Measurements from ENCODE around the gene TMEM252. TPM values are rescaled to one million over a fixed set of nuclear protein-coding genes. Genes with fewer than 3 reads are reported as not detected.

The TMEM252 gene
- total RNA-seq = not detected

GRCh38 chr9:68540712-68541535 is at the start of gene TMEM252:
TMEM252 (minus strand) TSS chr9:68540883; CDS start chr9:68540814, 69 bp downstream.
- no peak for ATAC-seq (ENCODE audit: low read depth)
- POLR2A ChIA-PET = no interaction called here
- Mint-ChIP-seq H3K4me3 (no peak within 1 kb of the TSS), H3K4me1 (no peaks in the 10 kb centered on the region), H3K27me3 (peaks cover 4% of the 10 kb centered on the region), H3K9me3 (no peaks in the 10 kb centered on the region), H3K27ac (no peak within 1 kb of the TSS), H3K36me3 (no peaks in the 10 kb centered on the region)
- no peak for DNase-seq

GRCh38 chr9:68585034-68585761 is 44.5 kb upstream of the TMEM252 start:
- Mint-ChIP-seq H3K9me3 (peaks cover 3% of the 10 kb centered on the region), H3K4me1 (peaks cover 6% of the 10 kb centered on the region), H3K36me3 (no peaks in the 10 kb centered on the region), H3K27me3 (peaks cover 12% of the 10 kb centered on the region), H3K4me3 (no peak overlapping the region), H3K27ac (no peak overlapping the region)
- DNase-seq = no peak
- POLR2A ChIA-PET = no interaction called here
- ATAC-seq (ENCODE audit: low read depth) = no peak

GRCh38 chr9:68584189-68585033 is 43.7 kb upstream of the TMEM252 start:
- DNase-seq (peak; percentile 66), ATAC-seq (ENCODE audit: low read depth) (peak; percentile 98)
- Mint-ChIP-seq H3K27me3 (peaks cover 12% of the 10 kb centered on the region), H3K36me3 (no peaks in the 10 kb centered on the region), H3K4me1 (peaks cover 6% of the 10 kb centered on the region), H3K4me3 (no peak overlapping the region), H3K9me3 (peaks cover 3% of the 10 kb centered on the region), H3K27ac (no peak overlapping the region)
- POLR2A ChIA-PET = no interaction called here

GRCh38 chr9:68581696-68582095 is 41.0 kb upstream of the TMEM252 start:
- peaks cover 6% of the 10 kb centered on the region for H3K4me1 Mint-ChIP-seq
- H3K36me3 Mint-ChIP-seq = no peaks in the 10 kb centered on the region
- no peak overlapping the region for H3K4me3 Mint-ChIP-seq
- DNase-seq = no peak
- no peak overlapping the region for H3K27ac Mint-ChIP-seq
- ATAC-seq (ENCODE audit: low read depth) = no peak
- H3K27me3 Mint-ChIP-seq = peaks cover 12% of the 10 kb centered on the region
- H3K9me3 Mint-ChIP-seq = no peaks in the 10 kb centered on the region
- POLR2A ChIA-PET = interaction anchor here (0.6 kb wide), 1 partner anchor 21 kb away, joined by 3 read pairs; no protein-coding TSS in a partner anchor

GRCh38 chr9:68577774-68578591 is 37.3 kb upstream of the TMEM252 start:
- DNase-seq (no peak), ATAC-seq (ENCODE audit: low read depth) (no peak)
- no peaks in the 10 kb centered on the region for H3K36me3 Mint-ChIP-seq
- POLR2A ChIA-PET = no interaction called here
- no peak overlapping the region for H3K27ac Mint-ChIP-seq
- H3K9me3 Mint-ChIP-seq = no peaks in the 10 kb centered on the region
- H3K27me3 Mint-ChIP-seq = peaks cover 8% of the 10 kb centered on the region
- no peaks in the 10 kb centered on the region for H3K4me1 Mint-ChIP-seq
- H3K4me3 Mint-ChIP-seq = no peak overlapping the region

- POLR2A ChIA-PET = no interaction called here
- Mint-ChIP-seq H3K4me1 (no peaks in the 10 kb centered on the region), H3K27ac (no peak overlapping the region), H3K9me3 (no peaks in the 10 kb centered on the region), H3K36me3 (no peaks in the 10 kb centered on the region), H3K27me3 (peaks cover 5% of the 10 kb centered on the region), H3K4me3 (no peak overlapping the region)
- ATAC-seq (ENCODE audit: low read depth) (no peak), DNase-seq (no peak)
Observed at GRCh38 chr9:68575817-68576216, 35.1 kb upstream of the TMEM252 start.

- Mint-ChIP-seq H3K4me3 (no peak overlapping the region), H3K9me3 (no peaks in the 10 kb centered on the region), H3K27me3 (peaks cover 7% of the 10 kb centered on the region), H3K27ac (no peak overlapping the region), H3K36me3 (no peaks in the 10 kb centered on the region), H3K4me1 (no peaks in the 10 kb centered on the region)
- POLR2A ChIA-PET = no interaction called here
- ATAC-seq (ENCODE audit: low read depth) (no peak), DNase-seq (no peak)
Observed at GRCh38 chr9:68574150-68574549, 33.5 kb upstream of the TMEM252 start.

- POLR2A ChIA-PET = no interaction called here
- Mint-ChIP-seq H3K4me3 (no peak overlapping the region), H3K27ac (no peak overlapping the region), H3K27me3 (peaks cover 9% of the 10 kb centered on the region), H3K36me3 (no peaks in the 10 kb centered on the region), H3K4me1 (no peaks in the 10 kb centered on the region), H3K9me3 (no peaks in the 10 kb centered on the region)
- ATAC-seq (ENCODE audit: low read depth) = no peak
- DNase-seq = no peak
Observed at GRCh38 chr9:68567565-68567964, 26.9 kb upstream of the TMEM252 start.

GRCh38 chr9:68562461-68562860 is 21.8 kb upstream of the TMEM252 start:
- peaks cover 25% of the 10 kb centered on the region for H3K27me3 Mint-ChIP-seq
- no peaks in the 10 kb centered on the region for H3K36me3 Mint-ChIP-seq
- H3K9me3 Mint-ChIP-seq = no peaks in the 10 kb centered on the region
- H3K4me3 Mint-ChIP-seq = no peak overlapping the region
- H3K4me1 Mint-ChIP-seq = peaks cover 8% of the 10 kb centered on the region
- ATAC-seq (ENCODE audit: low read depth) = no peak
- no peak overlapping the region for H3K27ac Mint-ChIP-seq
- POLR2A ChIA-PET = no interaction called here
- DNase-seq = no peak

GRCh38 chr9:68560071-68560844 is 19.6 kb upstream of the TMEM252 start:
- peak; percentile 42 for DNase-seq
- Mint-ChIP-seq H3K27me3 (peaks cover 27% of the 10 kb centered on the region), H3K36me3 (no peaks in the 10 kb centered on the region), H3K4me1 (peaks cover 8% of the 10 kb centered on the region), H3K4me3 (no peak overlapping the region), H3K27ac (no peak overlapping the region), H3K9me3 (no peaks in the 10 kb centered on the region)
- POLR2A ChIA-PET = interaction anchor here (0.6 kb wide), 1 partner anchor 21 kb away, joined by 3 read pairs; no protein-coding TSS in a partner anchor
- ATAC-seq (ENCODE audit: low read depth) = no peak

- Mint-ChIP-seq H3K4me1 (peaks cover 8% of the 10 kb centered on the region), H3K36me3 (no peaks in the 10 kb centered on the region), H3K27ac (no peak overlapping the region), H3K27me3 (peaks cover 31% of the 10 kb centered on the region), H3K4me3 (no peak overlapping the region), H3K9me3 (no peaks in the 10 kb centered on the region)
- ATAC-seq (ENCODE audit: low read depth) = no peak
- no peak for DNase-seq
- POLR2A ChIA-PET = no interaction called here
Observed at GRCh38 chr9:68558545-68558944, 17.9 kb upstream of the TMEM252 start.

GRCh38 chr9:68555437-68556150 is 14.9 kb upstream of the TMEM252 start:
- no peak overlapping the region for H3K27ac Mint-ChIP-seq
- POLR2A ChIA-PET = no interaction called here
- no peaks in the 10 kb centered on the region for H3K36me3 Mint-ChIP-seq
- no peak for DNase-seq
- no peaks in the 10 kb centered on the region for H3K9me3 Mint-ChIP-seq
- no peak for ATAC-seq (ENCODE audit: low read depth)
- H3K27me3 Mint-ChIP-seq = peaks cover 20% of the 10 kb centered on the region
- no peak overlapping the region for H3K4me3 Mint-ChIP-seq
- H3K4me1 Mint-ChIP-seq = peaks cover 6% of the 10 kb centered on the region
